SK-N-MC (cell line): Measurements from ENCODE around the gene KCNQ1.

Experiments used
- DNase-seq: peaks from one replicate; pipeline ENCODE4 v3.0.0-alpha.2; 2011; ENCODE audit warnings: low read depth, low spot score
- H3K27ac ChIP-seq: fragments of 200-600 bp; sonication (generic); 2 replicates; pipeline ENCODE4 v1.5.1; 2016; ENCODE audit warnings: mixed run types
- H3K36me3 ChIP-seq: fragments of 200-600 bp; sonication (generic); 2 replicates; pipeline ENCODE4 v1.6.1; 2017; ENCODE audit warnings: antibody characterized with exemption, low read length, mixed read lengths; ENCODE audit not compliant: insufficient read depth
- H3K4me3 ChIP-seq: fragments of 200-600 bp; sonication (generic); 2 replicates; pipeline ENCODE4 v1.5.1; 2016
- H3K9ac ChIP-seq: fragments of 200-600 bp; sonication (generic); 2 replicates; pipeline ENCODE4 v1.8.0; 2017; ENCODE audit warnings: mixed run types, mixed read lengths; ENCODE audit not compliant: insufficient read length
- H3K9me3 ChIP-seq: fragments of 200-600 bp; sonication (generic); 2 replicates; pipeline ENCODE4 v1.6.1; 2017; ENCODE audit warnings: low read depth, mild to moderate bottlenecking, antibody characterized with exemption, low read length, moderate library complexity, mixed read lengths
- EZH2 ChIP-seq: fragments of 200-600 bp; sonication (generic); IDR thresholded peaks from one replicate; pipeline ENCODE4 v1.6.1; 2017; ENCODE audit warnings: antibody characterized with exemption
- FOXP2 ChIP-seq: optimal IDR thresholded peaks from 2 replicates; pipeline ENCODE3; 2011; ENCODE audit warnings: mild to moderate bottlenecking, moderate library complexity; ENCODE audit not compliant: insufficient read depth; ENCODE audit errors: extremely low read length, control extremely low read depth
- POLR2AphosphoS5 ChIP-seq: IDR thresholded peaks from 2 replicates; pipeline ENCODE4 v1.6.1; 2012; ENCODE audit warnings: mild to moderate bottlenecking, low read depth, low read length, borderline replicate concordance

The KCNQ1 gene

GRCh38 chr11:2444821-2445745, at the start of gene KCNQ1:
KCNQ1 (plus strand) TSS chr11:2445008; CDS start chr11:2445099, 91 bp downstream.
- Histone ChIP-seq H3K9ac (no peak within 1 kb of the TSS), H3K27ac (no peak within 1 kb of the TSS), H3K9me3 (no peaks in the 10 kb centered on the region), H3K4me3 (no peak within 1 kb of the TSS), H3K36me3 (no peaks in the 10 kb centered on the region)
- DNase-seq = no peak
- TF ChIP-seq EZH2 (no peak), POLR2AphosphoS5 (no peak), FOXP2 (no peak)

- peaks cover 5% of the 10 kb centered on the region; the same call in 1 of the 2 replicates for H3K36me3 ChIP-seq
- no peak overlapping the region for H3K27ac ChIP-seq
- H3K9me3 ChIP-seq = no peaks in the 10 kb centered on the region
- H3K4me3 ChIP-seq = no peak overlapping the region
- DNase-seq = no peak
- H3K9ac ChIP-seq = no peak overlapping the region
- no peak for TF ChIP-seq FOXP2
- no peak for TF ChIP-seq POLR2AphosphoS5
- no peak for TF ChIP-seq EZH2
Measured at GRCh38 chr11:2395211-2395730, 49.5 kb upstream of the KCNQ1 start.

- TF ChIP-seq EZH2 = no peak
- no peak for TF ChIP-seq FOXP2
- no peak for TF ChIP-seq POLR2AphosphoS5
- no peak overlapping the region for H3K27ac ChIP-seq
- peaks cover 5% of the 10 kb centered on the region; the same call in 1 of the 2 replicates for H3K36me3 ChIP-seq
Measured at GRCh38 chr11:2395856-2396255, 49.0 kb upstream of the KCNQ1 start.

GRCh38 chr11:2396471-2396870, 48.3 kb upstream of the KCNQ1 start:
- H3K36me3 ChIP-seq = peaks cover 5% of the 10 kb centered on the region; the same call in 1 of the 2 replicates
- no peak overlapping the region for H3K4me3 ChIP-seq
- no peak for TF ChIP-seq POLR2AphosphoS5
- H3K9me3 ChIP-seq = no peaks in the 10 kb centered on the region
- H3K9ac ChIP-seq = no peak overlapping the region
- DNase-seq = no peak
- no peak overlapping the region for H3K27ac ChIP-seq

More at GRCh38 chr11:2395856-2396255, 49.0 kb upstream of the KCNQ1 start:
- no peak for DNase-seq
- H3K9me3 ChIP-seq = no peaks in the 10 kb centered on the region
- H3K9ac ChIP-seq = no peak overlapping the region
- no peak overlapping the region for H3K4me3 ChIP-seq

GRCh38 chr11:2397005-2397404, 47.8 kb upstream of the KCNQ1 start:
- Histone ChIP-seq H3K27ac (no peak overlapping the region), H3K9ac (no peak overlapping the region)
- TF ChIP-seq EZH2 (no peak), FOXP2 (no peak), POLR2AphosphoS5 (no peak)

GRCh38 chr11:2398664-2399355, 46.0 kb upstream of the KCNQ1 start:
- peak overlapping the region; percentile 96 for H3K9ac ChIP-seq
- no peak for DNase-seq
- H3K9me3 ChIP-seq = no peaks in the 10 kb centered on the region
- H3K4me3 ChIP-seq = peak overlapping the region; percentile 91
- H3K27ac ChIP-seq = peak overlapping the region; percentile 77
- H3K36me3 ChIP-seq = no peaks in the 10 kb centered on the region; the same call in 1 of the 2 replicates
- no peak for TF ChIP-seq FOXP2
- no peak for TF ChIP-seq POLR2AphosphoS5
- no peak for TF ChIP-seq EZH2

More at GRCh38 chr11:2397005-2397404, 47.8 kb upstream of the KCNQ1 start:
- H3K4me3 ChIP-seq = no peak overlapping the region
- H3K9me3 ChIP-seq = no peaks in the 10 kb centered on the region
- DNase-seq = no peak
- H3K36me3 ChIP-seq = peaks cover 2% of the 10 kb centered on the region; the same call in 1 of the 2 replicates

- H3K9ac ChIP-seq = peak overlapping the region; percentile 96
- H3K4me3 ChIP-seq = peak overlapping the region; percentile 91
- H3K27ac ChIP-seq = peak overlapping the region; percentile 77
- no peaks in the 10 kb centered on the region; the same call in 1 of the 2 replicates for H3K36me3 ChIP-seq
- no peak for DNase-seq
- no peak for TF ChIP-seq FOXP2
- TF ChIP-seq EZH2 = no peak
- TF ChIP-seq POLR2AphosphoS5 = no peak
- H3K9me3 ChIP-seq = no peaks in the 10 kb centered on the region
Measured at GRCh38 chr11:2399488-2400068, 45.2 kb upstream of the KCNQ1 start.
